Neural cell (in vitro differentiated cells): ENCODE results near the gene TGIF2. TPM values are rescaled to one million over a fixed set of nuclear protein-coding genes. Genes with fewer than 3 reads are reported as not detected.

ENCODE experiments used
- H2AFZ ChIP-seq: fragments of 200-600, 300-800 bp; sonication (generic), shearing (Covaris generic); 2 replicates; pipeline ENCODE4 v1.6.0; 2014; ENCODE audit warnings: low read depth, mild to moderate bottlenecking, antibody characterized with exemption, low read length, moderate library complexity
- H3F3A ChIP-seq: fragments of 200-600 bp; shearing (Covaris generic); 2 replicates; pipeline ENCODE4 v1.6.1; 2016; ENCODE audit warnings: mild to moderate bottlenecking, moderate library complexity, mixed read lengths, antibody characterized with exemption, low read length; ENCODE audit not compliant: insufficient read depth, poor library complexity, severe bottlenecking
- H3K27ac ChIP-seq: fragments of 200-600, 300-800 bp; sonication (generic), shearing (Covaris generic); 2 replicates; pipeline ENCODE4 v1.5.1; 2014; ENCODE audit warnings: mild to moderate bottlenecking, low read length, moderate library complexity
- H3K27me3 ChIP-seq: fragments of 300-800, 200-600 bp; sonication (generic), shearing (Covaris generic); 2 replicates; pipeline ENCODE4 v1.6.0; 2014; ENCODE audit warnings: mild to moderate bottlenecking, low read depth, low read length, moderate library complexity; ENCODE audit not compliant: insufficient read depth
- H3K36me3 ChIP-seq: fragments of 300-800, 200-600 bp; sonication (generic), shearing (Covaris generic); 2 replicates; pipeline ENCODE4 v1.5.1; 2014; ENCODE audit warnings: mild to moderate bottlenecking, antibody characterized with exemption, low read length, moderate library complexity; ENCODE audit not compliant: insufficient read depth
- H3K4me2 ChIP-seq: fragments of 300-800, 200-600 bp; sonication (generic), shearing (Covaris generic); 2 replicates; pipeline ENCODE4 v1.6.0; 2014; ENCODE audit warnings: mild to moderate bottlenecking, low read length
- H3K4me3 ChIP-seq: fragments of 300-800, 200-600 bp; sonication (generic), shearing (Covaris generic); 2 replicates; pipeline ENCODE4 v1.5.1; 2014; ENCODE audit warnings: mild to moderate bottlenecking, low read length, moderate library complexity
- H3K79me2 ChIP-seq: fragments of 200-600 bp; shearing (Covaris generic); replicated peaks from 2 replicates; pipeline ENCODE4 v1.6.0; 2014; ENCODE audit warnings: mild to moderate bottlenecking, low read length, moderate library complexity; ENCODE audit not compliant: insufficient read depth
- H3K9ac ChIP-seq: fragments of 300-800, 200-600 bp; sonication (generic), shearing (Covaris generic); 2 replicates; pipeline ENCODE4 v1.6.1; 2016; ENCODE audit warnings: mild to moderate bottlenecking, low read length, mixed read lengths
- H3K9me2 ChIP-seq: fragments of 200-600 bp; shearing (Covaris generic); 2 replicates; pipeline ENCODE4 v1.6.1; 2016; ENCODE audit warnings: mild to moderate bottlenecking, low read length, mixed read lengths; ENCODE audit not compliant: insufficient read depth
- H3K9me3 ChIP-seq: fragments of 200-600, 300-800 bp; sonication (generic), shearing (Covaris generic); 2 replicates; pipeline ENCODE4 v1.6.1; 2016; ENCODE audit warnings: mild to moderate bottlenecking, mixed run types, low read length, moderate library complexity, mixed read lengths
- H4K20me1 ChIP-seq: fragments of 200-600 bp; shearing (Covaris generic); 2 replicates; pipeline ENCODE4 v1.6.1; 2016; ENCODE audit warnings: mild to moderate bottlenecking, mixed run types; ENCODE audit not compliant: insufficient read depth
- CTCF ChIP-seq: fragments of 450-650 bp; IDR thresholded peaks from 2 replicates; pipeline ENCODE4 v1.5.1; 2014; ENCODE audit warnings: antibody characterized with exemption, mild to moderate bottlenecking, moderate library complexity; ENCODE audit not compliant: poor library complexity, severe bottlenecking
- EP300 ChIP-seq: fragments of 450-650 bp; conservative IDR thresholded peaks from 2 replicates; pipeline ENCODE4 v1.6.1; 2014; ENCODE audit warnings: antibody characterized with exemption, mild to moderate bottlenecking, moderate library complexity; ENCODE audit not compliant: poor library complexity, severe bottlenecking
- EZH2 ChIP-seq: fragments of 200-600, 300-800 bp; shearing (Covaris generic), sonication (generic); IDR thresholded peaks from 2 replicates; pipeline ENCODE4 v1.6.1; 2014; ENCODE audit warnings: antibody characterized with exemption, low read length, borderline replicate concordance, mild to moderate bottlenecking; ENCODE audit not compliant: insufficient read depth, poor library complexity, severe bottlenecking
- MXI1 ChIP-seq: fragments of 450-650 bp; conservative IDR thresholded peaks from 2 replicates; pipeline ENCODE4 v1.6.1; 2014; ENCODE audit warnings: antibody characterized with exemption, mild to moderate bottlenecking; ENCODE audit not compliant: poor library complexity, severe bottlenecking
- POLR2AphosphoS5 ChIP-seq: IDR thresholded peaks from 2 replicates; pipeline ENCODE4 v1.6.1; 2012
- RAD21 ChIP-seq: fragments of 450-650 bp; conservative IDR thresholded peaks from 2 replicates; pipeline ENCODE4 v1.6.1; 2014; ENCODE audit warnings: antibody characterized with exemption, mild to moderate bottlenecking, moderate library complexity
- REST ChIP-seq: IDR thresholded peaks from 2 replicates; pipeline ENCODE4 v1.6.1; 2012; ENCODE audit warnings: borderline replicate concordance
- SMC3 ChIP-seq: fragments of 450-650 bp; conservative IDR thresholded peaks from 2 replicates; pipeline ENCODE4 v1.6.1; 2014; ENCODE audit warnings: antibody characterized with exemption, mild to moderate bottlenecking, moderate library complexity; ENCODE audit not compliant: poor library complexity
- TAF1 ChIP-seq: IDR thresholded peaks from 2 replicates; pipeline ENCODE4 v1.6.1; 2012; ENCODE audit warnings: low read depth
- polyA plus RNA-seq: library from polyadenylated mRNA; depleted of rRNA; stranded (reverse); fragments of >200 nt; gene quantifications from 2 replicates; pipeline ENCODE4 v1.2.3, GENCODE V29; 2014

The TGIF2 gene
- polyA plus RNA-seq, 1 donor from 2014 or later = 3.3 TPM

GRCh38 chr20:36540551-36541211, 32.7 kb upstream of the TGIF2 start:
- Histone ChIP-seq H3K36me3 (no peaks in the 10 kb centered on the region), H3K9me2 (no peaks in the 10 kb centered on the region), H3K4me3 (no peak overlapping the region), H4K20me1 (no peaks in the 10 kb centered on the region), H3K9ac (no peak overlapping the region), H3K27ac (no peak overlapping the region), H3K9me3 (no peaks in the 10 kb centered on the region), H3F3A (no peaks in the 10 kb centered on the region), H3K79me2 (no peaks in the 10 kb centered on the region), H3K4me2 (no peak overlapping the region), H2AFZ (no peak overlapping the region), H3K27me3 (no peaks in the 10 kb centered on the region)
- TF ChIP-seq RAD21 (no peak), MXI1 (no peak), POLR2AphosphoS5 (no peak), CTCF (no peak), EZH2 (no peak), EP300 (no peak), REST (no peak), TAF1 (no peak), SMC3 (no peak)

GRCh38 chr20:36541227-36541767, 32.1 kb upstream of the TGIF2 start, which contains the start of gene MYL9:
Gene MYL9, plus strand, starts transcription at chr20:36541519. Its CDS starts 3,366 bp downstream, at chr20:36544885.
- H3K36me3 ChIP-seq = no peaks in the 10 kb centered on the region
- H3F3A ChIP-seq = no peaks in the 10 kb centered on the region
- no peaks in the 10 kb centered on the region for H3K27me3 ChIP-seq
- H3K27ac ChIP-seq = no peak within 1 kb of the TSS
- H3K9me2 ChIP-seq = no peaks in the 10 kb centered on the region
- H3K79me2 ChIP-seq = no peaks in the 10 kb centered on the region
- no peak within 1 kb of the TSS for H2AFZ ChIP-seq
- H4K20me1 ChIP-seq = no peaks in the 10 kb centered on the region
- no peaks in the 10 kb centered on the region for H3K9me3 ChIP-seq
- no peak within 1 kb of the TSS for H3K4me2 ChIP-seq
- TF ChIP-seq RAD21 = no peak
- TF ChIP-seq TAF1 = no peak
- no peak for TF ChIP-seq EZH2
- no peak for TF ChIP-seq REST
- no peak for TF ChIP-seq POLR2AphosphoS5
- TF ChIP-seq MXI1 = no peak
- TF ChIP-seq EP300 = no peak
- no peak for TF ChIP-seq SMC3
- TF ChIP-seq CTCF = no peak
- H3K4me3 ChIP-seq = no peak within 1 kb of the TSS
- no peak within 1 kb of the TSS for H3K9ac ChIP-seq
